HepG2 (cell line): ENCODE data around the gene EFS. TPM values are rescaled to one million over a fixed set of nuclear protein-coding genes. Genes with fewer than 3 reads are reported as not detected.

Experiments used
- ATF1 ChIP-seq: IDR thresholded peaks from 2 replicates; pipeline ENCODE4 v1.6.1; 2016; ENCODE audit warnings: mild to moderate bottlenecking, control low read depth
- DDIT3 ChIP-seq: sonication (generic); formaldehyde crosslinking; IDR thresholded peaks from 2 replicates; pipeline ENCODE4 v1.4.0; 2020; ENCODE audit warnings: mild to moderate bottlenecking, missing genetic modification reagents
- GATAD2A ChIP-seq: IDR thresholded peaks from 2 replicates; pipeline ENCODE4 v1.6.1; 2016
- GTF3A ChIP-seq: sonication (generic); formaldehyde crosslinking; conservative IDR thresholded peaks from 2 replicates; pipeline ENCODE4 v1.4.0; 2020; ENCODE audit warnings: mild to moderate bottlenecking, missing genetic modification reagents
- MED13 ChIP-seq: sonication (generic); formaldehyde crosslinking; IDR thresholded peaks from 2 replicates; pipeline ENCODE4 v1.5.0; 2020; ENCODE audit warnings: missing genetic modification reagents
- NFE2L1 ChIP-seq: sonication (generic); formaldehyde crosslinking; IDR thresholded peaks from 2 replicates; pipeline ENCODE4 v1.4.0; 2020; ENCODE audit warnings: missing genetic modification reagents, mild to moderate bottlenecking, borderline replicate concordance
- RARG ChIP-seq: sonication (generic); formaldehyde crosslinking; IDR thresholded peaks from 2 replicates; pipeline ENCODE4 v1.4.0; 2020; ENCODE audit warnings: low read depth, mild to moderate bottlenecking, missing genetic modification reagents
- SNAI1 ChIP-seq: sonication (generic); formaldehyde crosslinking; IDR thresholded peaks from 2 replicates; pipeline ENCODE4 v1.5.0; 2020; ENCODE audit warnings: mild to moderate bottlenecking, missing genetic modification reagents, borderline replicate concordance
- ZBTB8A ChIP-seq: sonication (generic); formaldehyde crosslinking; IDR thresholded peaks from 2 replicates; pipeline ENCODE4 v1.4.0; 2020; ENCODE audit warnings: mild to moderate bottlenecking, low read depth, missing genetic modification reagents, borderline replicate concordance
- ZNF234 ChIP-seq: sonication (generic); formaldehyde crosslinking; conservative IDR thresholded peaks from 2 replicates; pipeline ENCODE4 v1.5.1; 2020; ENCODE audit warnings: mild to moderate bottlenecking, missing genetic modification reagents
- ZNF552 ChIP-seq: sonication (generic); formaldehyde crosslinking; IDR thresholded peaks from 2 replicates; pipeline ENCODE4 v1.9.0; 2022; ENCODE audit warnings: missing genetic modification reagents, mild to moderate bottlenecking, borderline replicate concordance
- ZNF564 ChIP-seq: sonication (generic); formaldehyde crosslinking; IDR thresholded peaks from 2 replicates; pipeline ENCODE4 v1.8.1; 2023; ENCODE audit warnings: mild to moderate bottlenecking, missing genetic modification reagents
- ZNF670 ChIP-seq: sonication (generic); formaldehyde crosslinking; IDR thresholded peaks from 2 replicates; pipeline ENCODE4 v1.8.0; 2022; ENCODE audit warnings: mild to moderate bottlenecking, missing genetic modification reagents, borderline replicate concordance
- ZNF737 ChIP-seq: sonication (generic); formaldehyde crosslinking; IDR thresholded peaks from 2 replicates; pipeline ENCODE4 v1.5.0; 2020; ENCODE audit warnings: missing genetic modification reagents, mild to moderate bottlenecking, borderline replicate concordance
- polyA plus RNA-seq, 8 experiments: library from polyadenylated mRNA; depleted of rRNA in 3 of 8; stranded (reverse) in 7 of 8; unstranded in 1 of 8; fragments of >200 nt; fragmentation: Illumina TruSeq in 4 of 8; extraction: Trizol in 4 of 8; gene quantifications; 2 replicates each; pipeline versions ENCODE4 v1.2.1 to v1.2.3, GENCODE V29; 2011 to 2016; ENCODE audit warnings: low read depth in 4 of 8, missing spikeins in 1 of 8, mixed read lengths in 1 of 8; ENCODE audit not compliant: insufficient read depth in 1 of 8
- total RNA-seq, 5 experiments: library from RNA; depleted of rRNA; stranded (reverse); fragments of >200 nt; fragmentation: Illumina TruSeq; extraction: Trizol; gene quantifications; 2 replicates each; pipeline ENCODE4 v1.2.3, GENCODE V29; 2016; ENCODE audit warnings: low read depth in 1 of 5
- TF ChIP-seq, protein P1 (sequence below): sonication (generic); formaldehyde crosslinking; IDR thresholded peaks from 2 replicates; pipeline ENCODE4 v1.5.0; 2020; ENCODE audit warnings: mild to moderate bottlenecking, missing genetic modification reagents, borderline replicate concordance
- TF ChIP-seq, protein P2 (sequence below): fragments of 450-650 bp; IDR thresholded peaks from 2 replicates; pipeline ENCODE4 v1.6.1; 2016
- TF ChIP-seq, protein P3 (sequence below): sonication (generic); formaldehyde crosslinking; IDR thresholded peaks from 2 replicates; pipeline ENCODE4 v1.4.0; 2020; ENCODE audit warnings: missing genetic modification reagents
- TF ChIP-seq, protein P4 (sequence below): sonication (generic); formaldehyde crosslinking; IDR thresholded peaks from 2 replicates; pipeline ENCODE4 v1.4.0; 2020; ENCODE audit warnings: missing genetic modification reagents, mild to moderate bottlenecking, borderline replicate concordance

Gene EFS
- total and polyA plus RNA-seq, 2 of the 13 experiments (the other 11 are each of a cell fraction or from before 2014, with no cell fraction given), result not detected

DNA sequence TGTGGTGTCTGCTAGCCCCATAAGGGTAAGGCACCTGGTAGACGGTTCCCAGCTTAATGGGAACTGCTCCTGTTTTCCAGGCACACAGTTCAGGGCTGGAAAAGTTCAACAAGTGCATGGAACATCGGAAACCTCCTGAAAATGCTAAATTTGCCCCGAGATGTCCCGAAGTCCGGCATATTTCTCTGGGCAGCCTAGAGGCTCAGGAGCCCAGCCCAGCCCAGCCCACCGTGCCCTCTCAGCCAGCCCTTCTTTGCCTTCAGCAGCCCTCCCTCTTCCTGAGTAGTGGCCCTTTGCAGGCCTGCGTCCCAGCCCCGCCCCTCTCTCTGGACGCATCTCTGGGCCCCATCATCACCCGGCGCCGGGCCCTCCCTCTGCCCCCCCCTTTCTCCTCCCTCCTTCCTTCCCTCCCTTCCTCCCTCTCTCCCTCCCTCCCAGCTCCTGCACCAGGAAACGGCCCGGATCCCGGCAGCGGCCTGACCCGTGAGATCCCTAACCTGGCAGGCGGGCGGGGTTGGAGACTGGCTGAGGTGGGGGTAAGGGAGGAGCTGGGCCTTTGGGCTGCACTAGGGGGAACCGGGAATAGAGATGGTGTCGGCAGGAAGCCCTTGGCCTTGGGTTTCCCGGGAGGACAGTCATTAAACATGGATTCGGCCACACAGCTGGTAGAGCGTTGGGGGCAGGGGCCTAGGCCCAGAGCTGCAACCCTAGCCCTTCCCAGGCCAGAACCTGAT lies 58.4 kb downstream of the EFS start, which contains the start of gene BCL2L2 (continued):
- TF ChIP-seq ZNF564 (CRISPR knock-in tag), result no peak
- TF ChIP-seq ZNF552 (CRISPR knock-in tag), result peak; percentile 81
- TF ChIP-seq, protein P1, sequence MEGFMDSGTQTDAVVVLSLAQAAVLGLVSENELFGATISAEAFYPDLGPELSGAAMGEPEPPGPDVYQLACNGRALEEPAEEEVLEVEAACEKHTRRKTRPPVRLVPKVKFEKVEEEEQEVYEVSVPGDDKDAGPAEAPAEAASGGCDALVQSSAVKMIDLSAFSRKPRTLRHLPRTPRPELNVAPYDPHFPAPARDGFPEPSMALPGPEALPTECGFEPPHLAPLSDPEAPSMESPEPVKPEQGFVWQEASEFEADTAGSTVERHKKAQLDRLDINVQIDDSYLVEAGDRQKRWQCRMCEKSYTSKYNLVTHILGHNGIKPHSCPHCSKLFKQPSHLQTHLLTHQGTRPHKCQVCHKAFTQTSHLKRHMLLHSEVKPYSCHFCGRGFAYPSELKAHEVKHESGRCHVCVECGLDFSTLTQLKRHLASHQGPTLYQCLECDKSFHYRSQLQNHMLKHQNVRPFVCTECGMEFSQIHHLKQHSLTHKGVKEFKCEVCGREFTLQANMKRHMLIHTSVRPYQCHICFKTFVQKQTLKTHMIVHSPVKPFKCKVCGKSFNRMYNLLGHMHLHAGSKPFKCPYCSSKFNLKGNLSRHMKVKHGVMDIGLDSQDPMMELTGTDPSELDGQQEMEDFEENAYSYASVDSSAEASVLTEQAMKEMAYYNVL (CRISPR knock-in tag), result peak; percentile 100
- peak; percentile 78 for TF ChIP-seq GATAD2A (CRISPR knock-in tag)
- peak; percentile 98 for TF ChIP-seq ZBTB8A (CRISPR knock-in tag)
- TF ChIP-seq, protein P2, sequence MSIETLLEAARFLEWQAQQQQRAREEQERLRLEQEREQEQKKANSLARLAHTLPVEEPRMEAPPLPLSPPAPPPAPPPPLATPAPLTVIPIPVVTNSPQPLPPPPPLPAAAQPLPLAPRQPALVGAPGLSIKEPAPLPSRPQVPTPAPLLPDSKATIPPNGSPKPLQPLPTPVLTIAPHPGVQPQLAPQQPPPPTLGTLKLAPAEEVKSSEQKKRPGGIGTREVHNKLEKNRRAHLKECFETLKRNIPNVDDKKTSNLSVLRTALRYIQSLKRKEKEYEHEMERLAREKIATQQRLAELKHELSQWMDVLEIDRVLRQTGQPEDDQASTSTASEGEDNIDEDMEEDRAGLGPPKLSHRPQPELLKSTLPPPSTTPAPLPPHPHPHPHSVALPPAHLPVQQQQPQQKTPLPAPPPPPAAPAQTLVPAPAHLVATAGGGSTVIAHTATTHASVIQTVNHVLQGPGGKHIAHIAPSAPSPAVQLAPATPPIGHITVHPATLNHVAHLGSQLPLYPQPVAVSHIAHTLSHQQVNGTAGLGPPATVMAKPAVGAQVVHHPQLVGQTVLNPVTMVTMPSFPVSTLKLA, result peak; percentile 62
- TF ChIP-seq ATF1 (CRISPR knock-in tag), result no peak
- TF ChIP-seq NFE2L1 (CRISPR knock-in tag), result no peak
- TF ChIP-seq RARG (CRISPR knock-in tag), result no peak; the same call in 1 of the 2 replicates
- TF ChIP-seq, protein P3, sequence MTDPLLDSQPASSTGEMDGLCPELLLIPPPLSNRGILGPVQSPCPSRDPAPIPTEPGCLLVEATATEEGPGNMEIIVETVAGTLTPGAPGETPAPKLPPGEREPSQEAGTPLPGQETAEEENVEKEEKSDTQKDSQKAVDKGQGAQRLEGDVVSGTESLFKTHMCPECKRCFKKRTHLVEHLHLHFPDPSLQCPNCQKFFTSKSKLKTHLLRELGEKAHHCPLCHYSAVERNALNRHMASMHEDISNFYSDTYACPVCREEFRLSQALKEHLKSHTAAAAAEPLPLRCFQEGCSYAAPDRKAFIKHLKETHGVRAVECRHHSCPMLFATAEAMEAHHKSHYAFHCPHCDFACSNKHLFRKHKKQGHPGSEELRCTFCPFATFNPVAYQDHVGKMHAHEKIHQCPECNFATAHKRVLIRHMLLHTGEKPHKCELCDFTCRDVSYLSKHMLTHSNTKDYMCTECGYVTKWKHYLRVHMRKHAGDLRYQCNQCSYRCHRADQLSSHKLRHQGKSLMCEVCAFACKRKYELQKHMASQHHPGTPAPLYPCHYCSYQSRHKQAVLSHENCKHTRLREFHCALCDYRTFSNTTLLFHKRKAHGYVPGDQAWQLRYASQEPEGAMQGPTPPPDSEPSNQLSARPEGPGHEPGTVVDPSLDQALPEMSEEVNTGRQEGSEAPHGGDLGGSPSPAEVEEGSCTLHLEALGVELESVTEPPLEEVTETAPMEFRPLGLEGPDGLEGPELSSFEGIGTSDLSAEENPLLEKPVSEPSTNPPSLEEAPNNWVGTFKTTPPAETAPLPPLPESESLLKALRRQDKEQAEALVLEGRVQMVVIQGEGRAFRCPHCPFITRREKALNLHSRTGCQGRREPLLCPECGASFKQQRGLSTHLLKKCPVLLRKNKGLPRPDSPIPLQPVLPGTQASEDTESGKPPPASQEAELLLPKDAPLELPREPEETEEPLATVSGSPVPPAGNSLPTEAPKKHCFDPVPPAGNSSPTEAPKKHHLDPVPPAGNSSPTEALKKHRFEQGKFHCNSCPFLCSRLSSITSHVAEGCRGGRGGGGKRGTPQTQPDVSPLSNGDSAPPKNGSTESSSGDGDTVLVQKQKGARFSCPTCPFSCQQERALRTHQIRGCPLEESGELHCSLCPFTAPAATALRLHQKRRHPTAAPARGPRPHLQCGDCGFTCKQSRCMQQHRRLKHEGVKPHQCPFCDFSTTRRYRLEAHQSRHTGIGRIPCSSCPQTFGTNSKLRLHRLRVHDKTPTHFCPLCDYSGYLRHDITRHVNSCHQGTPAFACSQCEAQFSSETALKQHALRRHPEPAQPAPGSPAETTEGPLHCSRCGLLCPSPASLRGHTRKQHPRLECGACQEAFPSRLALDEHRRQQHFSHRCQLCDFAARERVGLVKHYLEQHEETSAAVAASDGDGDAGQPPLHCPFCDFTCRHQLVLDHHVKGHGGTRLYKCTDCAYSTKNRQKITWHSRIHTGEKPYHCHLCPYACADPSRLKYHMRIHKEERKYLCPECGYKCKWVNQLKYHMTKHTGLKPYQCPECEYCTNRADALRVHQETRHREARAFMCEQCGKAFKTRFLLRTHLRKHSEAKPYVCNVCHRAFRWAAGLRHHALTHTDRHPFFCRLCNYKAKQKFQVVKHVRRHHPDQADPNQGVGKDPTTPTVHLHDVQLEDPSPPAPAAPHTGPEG (CRISPR knock-in tag), result peak; percentile 45; the same call in 1 of the 2 replicates
- TF ChIP-seq MED13 (CRISPR knock-in tag), result no peak; the same call in 1 of the 2 replicates
- no peak for TF ChIP-seq ZNF670 (CRISPR knock-in tag)
- no peak for TF ChIP-seq ZNF737 (CRISPR knock-in tag)
- TF ChIP-seq SNAI1 (CRISPR knock-in tag), result peak; percentile 95; the same call in 1 of the 2 replicates
- TF ChIP-seq, protein P4, sequence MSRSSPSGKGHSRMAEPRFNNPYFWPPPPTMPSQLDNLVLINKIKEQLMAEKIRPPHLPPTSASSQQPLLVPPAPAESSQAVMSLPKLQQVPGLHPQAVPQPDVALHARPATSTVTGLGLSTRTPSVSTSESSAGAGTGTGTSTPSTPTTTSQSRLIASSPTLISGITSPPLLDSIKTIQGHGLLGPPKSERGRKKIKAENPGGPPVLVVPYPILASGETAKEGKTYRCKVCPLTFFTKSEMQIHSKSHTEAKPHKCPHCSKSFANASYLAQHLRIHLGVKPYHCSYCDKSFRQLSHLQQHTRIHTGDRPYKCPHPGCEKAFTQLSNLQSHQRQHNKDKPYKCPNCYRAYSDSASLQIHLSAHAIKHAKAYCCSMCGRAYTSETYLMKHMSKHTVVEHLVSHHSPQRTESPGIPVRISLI (CRISPR knock-in tag), result 0 out of 2 replicates have a peak, but pooled peaks have one; percentile 8
- peak; percentile 94 for TF ChIP-seq GTF3A (CRISPR knock-in tag)
- TF ChIP-seq ZNF234, result no peak
- TF ChIP-seq DDIT3, result 0 out of 2 replicates have a peak, but pooled peaks have one; percentile 25
